K562 (cell line): Measurements from ENCODE around the gene N4BP3. TPM values are rescaled to one million over a fixed set of nuclear protein-coding genes. Genes with fewer than 3 reads are reported as not detected.
A peak's percentile ranks its signal among the peaks of the same experiment; 100 is the strongest.

Experiments
- ATAC-seq: fragments of 200-7000 bp; cut with Tn5 transposase; 3 replicates; pipeline ENCODE4 v1.9.1; 2020; ENCODE audit warnings: moderate library complexity
- BruUV-seq: library from RNA; stranded (reverse); fragments of 400-500 nt; replicated peaks from 2 replicates; lab custom pipeline; 2021; lab: Mats Ljungman, UMichigan
- CTCF ChIA-PET: fragments of 300-600 bp; formaldehyde crosslinking; extraction: SDS; loops from one replicate; lab custom pipeline; 2021; ENCODE audit warnings: low intra/inter-chr PET ratio; lab: Yijun Ruan, JAX
- POLR2A ChIA-PET: fragments of 300-600, 350-650 bp; sonication (Branson Sonifier 250); formaldehyde crosslinking; extraction: SDS; loops from one replicate; lab custom pipeline; 2021; ENCODE audit warnings: antibody characterized with exemption, inconsistent platforms; lab: Yijun Ruan, JAX
- DNase-seq, 4 experiments: peaks; one replicate each; pipeline versions ENCODE4 v3.0.0 to v3.0.0-alpha.2; 2011 to 2018; ENCODE audit warnings: low spot score in 3 of 4, mixed read lengths in 3 of 4; ENCODE audit errors: extremely low read depth in 1 of 4
- FAIRE-seq: peaks from 2 replicates; lab custom pipeline; 2011; peaks lifted over from hg19 to GRCh38; lab: Jason Lieb, UNC
- H2AFZ ChIP-seq: 2 replicates; pipeline ENCODE4 v1.6.0; 2011; ENCODE audit warnings: low read depth, low read length, control low read depth, inconsistent platforms
- H3K27ac ChIP-seq: fragments of 200-600 bp; 3 replicates; pipeline ENCODE4 v1.8.0; 2011; ENCODE audit warnings: low read depth, mild to moderate bottlenecking, control low read depth, inconsistent platforms, low read length, moderate library complexity, mixed read lengths; ENCODE audit errors: extremely low read depth
- H3K27me3 ChIP-seq, 2 experiments: fragments of 300-600 bp in 1 of 2; 2 replicates in 1 of 2; 3 replicates in 1 of 2; pipeline versions ENCODE4 v1.6.0 to v1.8.0; 2011; ENCODE audit warnings: inconsistent platforms in 2 of 2, low read length in 2 of 2, mild to moderate bottlenecking in 1 of 2, mixed read lengths in 1 of 2, moderate library complexity in 1 of 2; ENCODE audit not compliant: control insufficient read depth in 2 of 2, insufficient read depth in 2 of 2
- H3K36me3 ChIP-seq: fragments of 300-600 bp; 3 replicates; pipeline ENCODE4 v1.8.0; 2011; ENCODE audit warnings: mild to moderate bottlenecking, low read length, inconsistent platforms; ENCODE audit not compliant: control insufficient read depth, insufficient read depth
- H3K4me1 ChIP-seq, 2 experiments: fragments of 200-600 bp in 1 of 2; replicated peaks in 1 of 2; 2 replicates in 1 of 2; 3 replicates in 1 of 2; pipeline versions ENCODE4 v1.5.1 to v1.8.0; 2011; ENCODE audit warnings: inconsistent platforms in 2 of 2, low read length in 2 of 2, mild to moderate bottlenecking in 1 of 2, mixed read lengths in 1 of 2, moderate library complexity in 1 of 2; ENCODE audit not compliant: control insufficient read depth in 2 of 2, insufficient read depth in 2 of 2
- H3K4me2 ChIP-seq: 2 replicates; pipeline ENCODE4 v1.6.1; 2011; ENCODE audit warnings: low read length, control low read depth, inconsistent platforms, mixed read lengths; ENCODE audit not compliant: insufficient read depth
- H3K4me3 ChIP-seq: fragments of 200-600 bp; sonication (generic), shearing (Covaris generic); 2 replicates; pipeline ENCODE4 v1.5.1; 2016; ENCODE audit warnings: control low read depth, inconsistent platforms
- H3K79me2 ChIP-seq: fragments of 200-600 bp; 3 replicates; pipeline ENCODE4 v1.8.0; 2011; ENCODE audit warnings: low read length, inconsistent platforms; ENCODE audit not compliant: control insufficient read depth, insufficient read depth
- H3K9ac ChIP-seq, 2 experiments: 2 replicates each; pipeline versions ENCODE4 v1.6.0 to v1.6.1; 2011; ENCODE audit warnings: low read depth in 2 of 2, low read length in 2 of 2, control low read depth in 1 of 2, inconsistent platforms in 1 of 2, mild to moderate bottlenecking in 1 of 2, mixed read lengths in 1 of 2; ENCODE audit not compliant: insufficient read depth in 1 of 2
- H3K9me1 ChIP-seq: one replicate; pipeline ENCODE4 v1.6.0; 2011; ENCODE audit warnings: inconsistent platforms, mild to moderate bottlenecking, low read length, moderate library complexity; ENCODE audit not compliant: control insufficient read depth, insufficient read depth
- H3K9me3 ChIP-seq: replicated peaks from 2 replicates; pipeline ENCODE4 v1.5.1; 2011; ENCODE audit warnings: low read depth, low read length, inconsistent platforms; ENCODE audit not compliant: control insufficient read depth, insufficient read depth
- H4K20me1 ChIP-seq: replicated peaks from 2 replicates; pipeline ENCODE4 v1.6.1; 2011; ENCODE audit warnings: low read length, inconsistent platforms, mixed read lengths; ENCODE audit not compliant: control insufficient read depth, insufficient read depth
- ASH1L ChIP-seq: fragments of 450-650 bp; IDR thresholded peaks from 2 replicates; pipeline ENCODE4 v1.6.1; 2018; ENCODE audit warnings: borderline replicate concordance, mild to moderate bottlenecking, low read depth; ENCODE audit not compliant: partially characterized antibody
- HDAC1 ChIP-seq, 2 experiments: fragments of 450-650 bp; IDR thresholded peaks; 2 replicates each; pipeline ENCODE4 v1.6.1; 2016 to 2017; ENCODE audit warnings: inconsistent platforms in 1 of 2, mild to moderate bottlenecking in 1 of 2, moderate library complexity in 1 of 2
- TAL1 ChIP-seq: fragments of 450-650 bp; IDR thresholded peaks from 2 replicates; pipeline ENCODE4 v1.6.1; 2016; ENCODE audit warnings: mild to moderate bottlenecking
- THRAP3 ChIP-seq: fragments of 450-650 bp; IDR thresholded peaks from 2 replicates; pipeline ENCODE4 v1.6.1; 2016; ENCODE audit warnings: mild to moderate bottlenecking, inconsistent platforms, borderline replicate concordance
- TOE1 ChIP-seq, 2 experiments: fragments of 450-650 bp in 1 of 2; sonication (generic) in 1 of 2; formaldehyde crosslinking in 1 of 2; IDR thresholded peaks; 2 replicates each; pipeline versions ENCODE4 v1.7.1 to v1.8.0; 2016 to 2022; ENCODE audit warnings: borderline replicate concordance in 2 of 2, mild to moderate bottlenecking in 2 of 2, antibody characterized with exemption in 1 of 2, inconsistent platforms in 1 of 2, low read depth in 1 of 2, missing genetic modification reagents in 1 of 2, moderate library complexity in 1 of 2
- ZBTB40 ChIP-seq, 2 experiments: fragments of 450-650 bp in 1 of 2; sonication (generic) in 1 of 2; formaldehyde crosslinking in 1 of 2; IDR thresholded peaks; 2 replicates each; pipeline versions ENCODE4 v1.7.1 to v1.9.0; 2016 to 2022; ENCODE audit warnings: inconsistent platforms in 1 of 2, mild to moderate bottlenecking in 1 of 2, missing genetic modification reagents in 1 of 2
- ZKSCAN3 ChIP-seq: fragments of 250-450 bp; sonication (Bioruptor Pico); IDR thresholded peaks from 2 replicates; pipeline ENCODE4 v1.4.0; 2020
- ZZZ3 ChIP-seq: fragments of 450-650 bp; IDR thresholded peaks from 2 replicates; pipeline ENCODE4 v1.6.1; 2016; ENCODE audit warnings: antibody characterized with exemption, mild to moderate bottlenecking, moderate library complexity
- WGBS: fragments of 100-300 bp; shearing (Covaris generic); methylation state at CpG from one replicate; pipeline ENCODE4 v1.1.6; 2016; ENCODE audit warnings: low coverage, mixed read lengths; ENCODE audit not compliant: insufficient coverage; ENCODE audit errors: missing lambda C conversion rate; 5-methylcytosine and 5-hydroxymethylcytosine counted together
- in situ Hi-C: fragments of 300-500 bp; cut with MboI; formaldehyde crosslinking; loops from 4 replicates; pipeline ENCODE4 v1.15.0; 2018; ENCODE audit warnings: inconsistent platforms, mixed read lengths
- intact Hi-C: fragments of 100-400 bp; cut with micrococcal nuclease; formaldehyde crosslinking; loops from 2 replicates; pipeline ENCODE4 v1.14.2; 2022
- polyA plus RNA-seq, 8 experiments: library from polyadenylated mRNA; depleted of rRNA in 4 of 8; stranded (reverse) in 5 of 8; unstranded in 3 of 8; fragments of >200 nt; fragmentation: Nextera tagmentation in 2 of 8; fragmentation: Illumina TruSeq in 1 of 8; extraction: Ambion mirVana in 2 of 8; extraction: Trizol in 1 of 8; gene quantifications; 2 replicates each; pipeline versions ENCODE4 v1.2.1 to v1.2.3, GENCODE V29; 2011 to 2014; ENCODE audit warnings: inconsistent platforms in 1 of 8, missing spikeins in 1 of 8
- total RNA-seq, 7 experiments: library from RNA; depleted of rRNA in 6 of 7; stranded (reverse); fragments of >200 nt in 6 of 7; fragmentation: Illumina TruSeq in 2 of 7; extraction: Trizol in 2 of 7; gene quantifications; 2 replicates each; pipeline versions ENCODE4 v1.2.1 to v1.2.3, GENCODE V29; 2011 to 2021; ENCODE audit warnings: low replicate concordance in 1 of 7
- TF ChIP-seq, protein P1 (sequence below): fragments of 450-650 bp; IDR thresholded peaks from 2 replicates; pipeline ENCODE4 v1.7.0; 2016; ENCODE audit warnings: borderline replicate concordance

N4BP3 gene
- total and polyA plus RNA-seq, 9 of the 15 experiments (the other 6 are each of a cell fraction or from before 2014, with no cell fraction given), result 0.06 to 7.0 (median 2.4) TPM

GRCh38 chr5:178131446-178131996, 18.2 kb downstream of the N4BP3 start:
- POLR2A ChIA-PET, result interaction anchor here (0.7 to 3.4 kb wide), 5 partner anchors 10 to 22 kb away, joined by 4 to 20 read pairs (median 6); partner anchors contain the start of gene NHP2
- Histone ChIP-seq H3K36me3 (peaks cover 33% of the 10 kb centered on the region), H3K4me1 (peaks cover 21 to 44% of the 10 kb centered on the region in 2 experiments), H2AFZ (peak overlapping the region; percentile 33; the same call in 1 of the 2 replicates), H3K9ac (peak overlapping the region; percentile 92 to 99), H3K79me2 (peaks cover 52% of the 10 kb centered on the region), H3K27ac (peak overlapping the region; percentile 97), H3K27me3 (no peaks in the 10 kb centered on the region), H3K9me1 (no peaks in the 10 kb centered on the region), H3K4me3 (peak overlapping the region; percentile 98), H3K4me2 (peak overlapping the region; percentile 98), H3K9me3 (no peaks in the 10 kb centered on the region), H4K20me1 (0 out of 2 replicates have a peak, but pooled peaks cover 4% of the 10 kb centered on the region)
- FAIRE-seq (no peak), ATAC-seq (peak; percentile 8), DNase-seq (peak in 1 of 4 experiments; percentile 36)
- CTCF ChIA-PET, result no interaction called here
- no TSS peak for BruUV-seq
- in situ Hi-C loops, result no loop called here
- intact Hi-C loops, result loop anchor here (1.0 kb wide), 1 partner anchor 18 kb away; the partner anchor contains the start of gene N4BP3
- 0% methylated on average over 7 of the region's 10 CpGs for WGBS
- TF ChIP-seq ASH1L, result peak; percentile 9
- TF ChIP-seq ZKSCAN3, result no peak
- TF ChIP-seq, protein P1, sequence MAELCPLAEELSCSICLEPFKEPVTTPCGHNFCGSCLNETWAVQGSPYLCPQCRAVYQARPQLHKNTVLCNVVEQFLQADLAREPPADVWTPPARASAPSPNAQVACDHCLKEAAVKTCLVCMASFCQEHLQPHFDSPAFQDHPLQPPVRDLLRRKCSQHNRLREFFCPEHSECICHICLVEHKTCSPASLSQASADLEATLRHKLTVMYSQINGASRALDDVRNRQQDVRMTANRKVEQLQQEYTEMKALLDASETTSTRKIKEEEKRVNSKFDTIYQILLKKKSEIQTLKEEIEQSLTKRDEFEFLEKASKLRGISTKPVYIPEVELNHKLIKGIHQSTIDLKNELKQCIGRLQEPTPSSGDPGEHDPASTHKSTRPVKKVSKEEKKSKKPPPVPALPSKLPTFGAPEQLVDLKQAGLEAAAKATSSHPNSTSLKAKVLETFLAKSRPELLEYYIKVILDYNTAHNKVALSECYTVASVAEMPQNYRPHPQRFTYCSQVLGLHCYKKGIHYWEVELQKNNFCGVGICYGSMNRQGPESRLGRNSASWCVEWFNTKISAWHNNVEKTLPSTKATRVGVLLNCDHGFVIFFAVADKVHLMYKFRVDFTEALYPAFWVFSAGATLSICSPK, result no peak
- 0 out of 4 replicates have a peak, but pooled peaks of 1 of the 2 experiments have one; percentile 13 for TF ChIP-seq HDAC1 (IDR thresholded peaks at IDR 0.05)
- TF ChIP-seq TAL1, result 0 out of 2 replicates have a peak, but pooled peaks have one; percentile 10
- TF ChIP-seq THRAP3, result 0 out of 2 replicates have a peak, but pooled peaks have one; percentile 36
- TF ChIP-seq ZZZ3, result 0 out of 2 replicates have a peak, but pooled peaks have one; percentile 34
- TF ChIP-seq ZBTB40 (IDR thresholded peaks at IDR 0.05), result no peak; the same call in 1 of the 2 replicates
- no peak for TF ChIP-seq ZBTB40 (CRISPR knock-in tag; IDR thresholded peaks at IDR 0.05)
- no peak for TF ChIP-seq TOE1 (IDR thresholded peaks at IDR 0.05; ENCODE audit: borderline replicate concordance)
- TF ChIP-seq TOE1 (CRISPR knock-in tag; IDR thresholded peaks at IDR 0.05; ENCODE audit: borderline replicate concordance, low read depth), result 0 out of 2 replicates have a peak, but pooled peaks have one; percentile 28
